Measurements from ENCODE around the gene SALL3. TPM values are rescaled to one million over a fixed set of nuclear protein-coding genes. Genes with fewer than 3 reads are reported as not detected.

Gene SALL3
- total RNA-seq, 4 donors from 2014 or later: 0.12 TPM; not detected in 3

GRCh38 chr18:79046522-79046921, 66.9 kb downstream of the SALL3 start:
- no peak for ATAC-seq (ENCODE audit: low FRiP score)

GRCh38 chr18:79047556-79048244, 68.1 kb downstream of the SALL3 start:
- ATAC-seq (ENCODE audit: low FRiP score): no peak
- DNase-seq (ENCODE audit: low spot score): no peak
- TF ChIP-seq CTCF (IDR thresholded peaks at IDR 0.05): no peak

More at GRCh38 chr18:79046522-79046921, 66.9 kb downstream of the SALL3 start:
- no peak for TF ChIP-seq CTCF (IDR thresholded peaks at IDR 0.05)
- no peak for DNase-seq (ENCODE audit: low spot score)

- no peak for TF ChIP-seq CTCF (IDR thresholded peaks at IDR 0.05)
- ATAC-seq (ENCODE audit: low FRiP score) (no peak), DNase-seq (ENCODE audit: low spot score) (no peak)
Observed at GRCh38 chr18:79048245-79048632, 68.6 kb downstream of the SALL3 start.

DNA sequence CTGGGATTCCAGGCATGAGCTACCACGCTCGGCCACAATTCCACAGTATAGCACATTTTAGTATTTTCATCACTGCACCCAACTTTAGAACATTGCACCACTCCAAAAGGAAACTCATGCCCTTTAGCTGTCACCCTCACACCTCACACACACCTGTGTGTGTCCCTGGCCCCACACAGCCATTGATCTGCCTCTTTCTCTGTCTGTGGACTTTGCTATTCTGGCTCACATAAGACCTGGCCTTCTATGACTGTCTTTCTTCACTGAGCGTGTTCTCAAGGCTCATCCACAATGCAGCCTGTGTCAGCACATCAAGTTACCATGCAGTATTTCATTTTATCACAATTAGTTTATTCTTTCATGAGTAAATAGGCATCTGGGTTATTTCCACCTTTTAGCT, 69.9 kb downstream of the SALL3 start:
- DNase-seq (ENCODE audit: low spot score): no peak
- no peak for ATAC-seq (ENCODE audit: low FRiP score)
- TF ChIP-seq CTCF (IDR thresholded peaks at IDR 0.05): no peak

Other genes with a start within 250 kb of the SALL3 start
- gene ATP9B, start 89.6 kb downstream of the SALL3 start, total RNA-seq: 10 to 100 TPM; 28.8 to 47.3 (median 39.8) TPM

All from omental fat pad (tissue), 4 donors.